OCI-LY3 (cell line): ENCODE results near the gene ATP8A2.

Experiments used
- H2AFZ ChIP-seq: fragments of 200-600, 300-600 bp; shearing (Covaris generic); 2 replicates; pipeline ENCODE4 v1.6.0; 2014; ENCODE audit warnings: antibody characterized with exemption, low read depth, low read length
- H3K27ac ChIP-seq: fragments of 200-600, 300-600 bp; sonication (generic); 2 replicates; pipeline ENCODE4 v1.5.1; 2014; ENCODE audit warnings: mild to moderate bottlenecking, low read length, moderate library complexity, mixed read lengths
- H3K27me3 ChIP-seq: fragments of 200-600, 300-600 bp; sonication (generic); 2 replicates; pipeline ENCODE4 v1.6.1; 2014; ENCODE audit warnings: low read depth, low read length, mixed read lengths
- H3K36me3 ChIP-seq: fragments of 200-600, 300-600 bp; sonication (generic); replicated peaks from 2 replicates; pipeline ENCODE3; 2014; ENCODE audit warnings: low read depth, low read length, mixed read lengths
- H3K4me1 ChIP-seq: fragments of 300-600, 200-600 bp; sonication (generic); 2 replicates; pipeline ENCODE4 v1.6.1; 2014; ENCODE audit warnings: low read length, mixed read lengths
- H3K4me2 ChIP-seq: fragments of 200-600, 300-600 bp; sonication (generic); 2 replicates; pipeline ENCODE4 v1.6.1; 2014; ENCODE audit warnings: low read length, mixed read lengths
- H3K4me3 ChIP-seq: fragments of 300-600, 200-600 bp; sonication (generic); 2 replicates; pipeline ENCODE4 v1.5.1; 2014; ENCODE audit warnings: antibody characterized with exemption, mild to moderate bottlenecking, low read length, moderate library complexity
- H3K79me2 ChIP-seq: fragments of 300-600, 200-600 bp; shearing (Covaris generic); 2 replicates; pipeline ENCODE4 v1.6.1; 2014; ENCODE audit warnings: mild to moderate bottlenecking, low read length, mixed read lengths
- H3K9ac ChIP-seq: fragments of 300-600, 200-600 bp; shearing (Covaris generic); 2 replicates; pipeline ENCODE4 v1.6.0; 2014; ENCODE audit warnings: mild to moderate bottlenecking, low read length, moderate library complexity
- H3K9me3 ChIP-seq: fragments of 200-600, 300-600 bp; shearing (Covaris generic); 2 replicates; pipeline ENCODE4 v1.6.1; 2014; ENCODE audit warnings: low read length, mixed read lengths; ENCODE audit not compliant: insufficient read depth
- H4K20me1 ChIP-seq: fragments of 200-600, 300-600 bp; sonication (generic); 2 replicates; pipeline ENCODE4 v1.6.1; 2016; ENCODE audit warnings: low read length, mixed read lengths; ENCODE audit not compliant: insufficient read depth
- EZH2phosphoT487 ChIP-seq: fragments of 200-600 bp; shearing (Covaris generic); IDR thresholded peaks from 2 replicates; pipeline ENCODE4 v1.6.1; 2018; ENCODE audit warnings: antibody characterized with exemption, mixed run types, low read depth
- TF ChIP-seq, protein P1 (sequence below): fragments of 200-600, 300-600 bp; sonication (generic); IDR thresholded peaks from 2 replicates; pipeline ENCODE4 v1.5.1; 2014; ENCODE audit warnings: antibody characterized with exemption, low read length, low read depth

ATP8A2 gene

DNA sequence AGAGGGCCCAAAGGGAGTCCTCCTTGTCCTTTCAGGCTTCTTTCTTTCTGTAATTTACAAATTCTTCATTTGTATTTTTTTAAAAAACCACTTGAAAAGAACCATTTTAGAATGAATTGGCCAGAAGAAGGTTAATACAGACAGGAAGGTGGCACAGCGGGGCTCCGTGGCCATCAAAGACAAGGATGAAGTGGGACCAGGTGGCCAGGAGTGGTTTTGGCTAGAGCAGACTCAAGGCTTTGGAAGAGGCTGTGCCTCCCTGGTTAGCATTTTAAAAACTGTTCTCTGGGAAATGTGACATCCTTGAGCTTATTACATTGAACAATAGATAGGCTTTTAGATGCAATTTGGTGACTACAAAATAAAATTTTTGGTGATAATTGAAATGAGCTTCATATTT, 48.4 kb downstream of the ATP8A2 start:
- Histone ChIP-seq H3K79me2 (no peaks in the 10 kb centered on the region), H3K9ac (no peak overlapping the region), H3K27me3 (peaks cover 43% of the 10 kb centered on the region), H2AFZ (no peak overlapping the region), H3K4me3 (no peak overlapping the region), H3K9me3 (no peaks in the 10 kb centered on the region), H3K27ac (no peak overlapping the region), H3K4me1 (no peaks in the 10 kb centered on the region), H3K36me3 (no peaks in the 10 kb centered on the region), H3K4me2 (no peak overlapping the region), H4K20me1 (no peaks in the 10 kb centered on the region)
- TF ChIP-seq EZH2phosphoT487, result no peak

DNA sequence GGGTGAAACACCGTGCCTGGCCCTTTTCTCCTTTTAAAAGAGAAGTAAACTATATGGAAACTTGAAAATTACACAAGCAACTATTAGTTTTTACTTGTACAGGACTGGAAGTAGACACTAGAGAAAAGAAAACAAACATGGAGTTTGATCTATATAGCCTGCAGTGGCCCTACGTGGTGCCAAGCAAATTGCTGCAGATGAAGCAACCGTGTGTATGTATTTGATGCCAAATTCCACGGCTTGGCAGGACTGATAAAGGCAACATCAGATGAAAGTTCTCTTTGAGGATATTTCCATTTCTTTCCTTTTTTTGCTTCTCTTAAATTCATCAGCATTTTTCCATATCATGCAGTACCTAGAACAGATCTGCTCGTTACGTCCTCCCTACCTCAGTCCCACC, 49.8 kb downstream of the ATP8A2 start:
- Histone ChIP-seq H2AFZ (no peak overlapping the region), H3K4me3 (no peak overlapping the region), H3K9ac (no peak overlapping the region), H3K79me2 (no peaks in the 10 kb centered on the region), H3K27me3 (peaks cover 32% of the 10 kb centered on the region), H3K27ac (no peak overlapping the region), H3K36me3 (no peaks in the 10 kb centered on the region), H3K4me1 (no peaks in the 10 kb centered on the region), H3K9me3 (no peaks in the 10 kb centered on the region), H4K20me1 (no peaks in the 10 kb centered on the region), H3K4me2 (no peak overlapping the region)
- TF ChIP-seq, protein P1, sequence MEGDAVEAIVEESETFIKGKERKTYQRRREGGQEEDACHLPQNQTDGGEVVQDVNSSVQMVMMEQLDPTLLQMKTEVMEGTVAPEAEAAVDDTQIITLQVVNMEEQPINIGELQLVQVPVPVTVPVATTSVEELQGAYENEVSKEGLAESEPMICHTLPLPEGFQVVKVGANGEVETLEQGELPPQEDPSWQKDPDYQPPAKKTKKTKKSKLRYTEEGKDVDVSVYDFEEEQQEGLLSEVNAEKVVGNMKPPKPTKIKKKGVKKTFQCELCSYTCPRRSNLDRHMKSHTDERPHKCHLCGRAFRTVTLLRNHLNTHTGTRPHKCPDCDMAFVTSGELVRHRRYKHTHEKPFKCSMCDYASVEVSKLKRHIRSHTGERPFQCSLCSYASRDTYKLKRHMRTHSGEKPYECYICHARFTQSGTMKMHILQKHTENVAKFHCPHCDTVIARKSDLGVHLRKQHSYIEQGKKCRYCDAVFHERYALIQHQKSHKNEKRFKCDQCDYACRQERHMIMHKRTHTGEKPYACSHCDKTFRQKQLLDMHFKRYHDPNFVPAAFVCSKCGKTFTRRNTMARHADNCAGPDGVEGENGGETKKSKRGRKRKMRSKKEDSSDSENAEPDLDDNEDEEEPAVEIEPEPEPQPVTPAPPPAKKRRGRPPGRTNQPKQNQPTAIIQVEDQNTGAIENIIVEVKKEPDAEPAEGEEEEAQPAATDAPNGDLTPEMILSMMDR, result no peak
- TF ChIP-seq EZH2phosphoT487, result no peak

DNA sequence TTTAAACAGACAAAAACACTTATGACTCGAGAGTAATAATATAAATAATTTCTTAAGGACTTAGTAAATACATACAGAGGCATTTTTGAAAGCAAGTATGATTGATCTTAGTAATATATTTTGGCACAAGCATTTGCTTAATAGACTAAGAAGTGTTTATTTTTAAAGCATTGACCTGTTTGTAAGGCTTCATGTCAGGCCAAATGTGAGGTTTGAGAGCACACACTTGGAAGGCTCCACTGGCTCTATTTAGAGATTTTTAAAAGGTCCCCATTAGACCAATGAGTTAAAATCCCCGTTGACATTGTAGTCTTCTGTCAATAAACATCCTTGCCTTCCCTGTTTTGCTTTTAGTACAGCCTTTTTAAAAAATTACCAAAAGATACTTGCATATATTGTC, 50.4 kb downstream of the ATP8A2 start:
- no peak overlapping the region for H3K4me3 ChIP-seq
- no peaks in the 10 kb centered on the region for H3K79me2 ChIP-seq
- no peak overlapping the region for H3K4me2 ChIP-seq
- no peaks in the 10 kb centered on the region for H4K20me1 ChIP-seq
- H3K9ac ChIP-seq, result no peak overlapping the region
- H3K4me1 ChIP-seq, result no peaks in the 10 kb centered on the region
- peaks cover 27% of the 10 kb centered on the region for H3K27me3 ChIP-seq
- no peak overlapping the region for H2AFZ ChIP-seq
- H3K36me3 ChIP-seq, result no peaks in the 10 kb centered on the region
- no peaks in the 10 kb centered on the region for H3K9me3 ChIP-seq
- no peak for TF ChIP-seq EZH2phosphoT487
- TF ChIP-seq, protein P1, result no peak
- H3K27ac ChIP-seq, result no peak overlapping the region

DNA sequence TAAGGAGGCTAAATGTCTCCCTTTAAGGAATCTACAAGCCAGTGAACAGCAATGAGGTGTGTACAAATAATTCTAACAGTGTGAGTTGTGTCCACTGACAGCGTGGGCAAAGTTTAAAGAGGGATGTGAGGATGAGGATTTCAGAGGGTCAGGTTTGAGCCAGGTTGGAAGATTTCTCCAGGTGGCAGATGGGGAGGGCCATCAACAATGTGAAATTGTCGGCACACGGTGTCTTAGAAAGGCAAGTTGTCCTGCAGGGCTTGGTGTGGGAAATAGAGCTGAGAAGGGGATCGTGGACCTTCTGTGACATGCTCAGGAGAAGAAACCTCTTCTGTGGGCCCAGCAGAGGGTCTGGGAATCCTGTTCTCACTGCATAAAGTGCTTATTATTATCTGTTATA, 52.1 kb downstream of the ATP8A2 start:
- no peaks in the 10 kb centered on the region for H3K36me3 ChIP-seq
- no peak overlapping the region for H3K9ac ChIP-seq
- no peaks in the 10 kb centered on the region for H3K4me1 ChIP-seq
- no peaks in the 10 kb centered on the region for H3K79me2 ChIP-seq
- peaks cover 10% of the 10 kb centered on the region; the same call in 1 of the 2 replicates for H3K27me3 ChIP-seq
- H3K4me3 ChIP-seq, result no peak overlapping the region
- no peak overlapping the region for H3K27ac ChIP-seq
- H4K20me1 ChIP-seq, result no peaks in the 10 kb centered on the region
- TF ChIP-seq, protein P1, result no peak
- no peak for TF ChIP-seq EZH2phosphoT487
- no peak overlapping the region for H2AFZ ChIP-seq
- H3K4me2 ChIP-seq, result no peak overlapping the region
- no peaks in the 10 kb centered on the region for H3K9me3 ChIP-seq

DNA sequence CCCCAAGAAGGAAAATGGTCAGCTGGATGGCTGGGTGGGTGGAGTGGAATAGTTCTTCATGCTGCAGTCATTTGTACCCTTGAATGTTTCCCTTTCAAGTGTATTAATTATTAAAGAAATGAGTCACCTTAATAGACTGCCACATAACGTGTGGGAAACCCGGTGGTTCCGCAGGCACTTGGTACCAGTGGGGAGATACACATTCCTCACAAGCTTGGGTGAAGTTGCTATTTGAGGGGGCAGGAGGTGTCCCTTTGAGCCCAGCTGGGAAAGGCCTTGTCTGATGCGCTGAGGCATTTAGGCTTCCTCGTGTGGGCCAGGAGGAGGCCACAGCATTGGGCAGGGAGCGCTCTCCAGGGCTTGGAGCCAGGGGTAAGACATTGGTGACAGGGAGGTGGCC, 57.7 kb downstream of the ATP8A2 start:
- Histone ChIP-seq H3K79me2 (no peaks in the 10 kb centered on the region), H3K4me2 (no peak overlapping the region), H4K20me1 (no peaks in the 10 kb centered on the region), H3K4me1 (no peaks in the 10 kb centered on the region), H3K9me3 (no peaks in the 10 kb centered on the region), H2AFZ (no peak overlapping the region), H3K27ac (no peak overlapping the region), H3K36me3 (no peaks in the 10 kb centered on the region), H3K9ac (no peak overlapping the region), H3K4me3 (no peak overlapping the region), H3K27me3 (peaks cover 18% of the 10 kb centered on the region; the same call in 1 of the 2 replicates)
- TF ChIP-seq EZH2phosphoT487, result no peak
- TF ChIP-seq, protein P1, result no peak
